HG03175 (cell line): ENCODE measurements around the gene CELF5.

Source experiments
- ATAC-seq: cut with Tn5 transposase; IDR thresholded peaks from one replicate; pipeline ENCODE4 v1.9.1; 2021; ENCODE audit warnings: mild to moderate bottlenecking, moderate library complexity; ENCODE audit not compliant: unreplicated experiment

The CELF5 gene

DNA sequence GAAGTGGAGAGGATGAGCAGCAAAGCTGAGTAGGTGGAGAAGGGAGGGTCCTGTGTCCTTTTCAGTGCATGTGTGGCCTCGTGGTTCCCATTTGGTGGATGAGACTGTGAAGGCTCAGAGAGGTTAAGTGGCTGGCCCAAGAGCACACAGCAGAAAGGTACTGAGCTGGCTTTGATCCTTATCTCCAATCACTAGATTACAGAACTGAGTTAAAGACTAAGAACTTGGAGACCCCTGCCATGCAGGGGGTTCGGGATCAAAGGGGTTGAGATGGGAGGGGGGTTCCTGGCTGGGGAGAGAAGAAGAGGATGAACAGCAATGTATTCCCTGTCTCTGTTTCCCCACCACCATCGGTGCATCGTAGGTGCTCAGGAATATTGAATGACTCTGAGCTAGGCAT lies 11.8 kb downstream of the CELF5 start:
- no peak for ATAC-seq

DNA sequence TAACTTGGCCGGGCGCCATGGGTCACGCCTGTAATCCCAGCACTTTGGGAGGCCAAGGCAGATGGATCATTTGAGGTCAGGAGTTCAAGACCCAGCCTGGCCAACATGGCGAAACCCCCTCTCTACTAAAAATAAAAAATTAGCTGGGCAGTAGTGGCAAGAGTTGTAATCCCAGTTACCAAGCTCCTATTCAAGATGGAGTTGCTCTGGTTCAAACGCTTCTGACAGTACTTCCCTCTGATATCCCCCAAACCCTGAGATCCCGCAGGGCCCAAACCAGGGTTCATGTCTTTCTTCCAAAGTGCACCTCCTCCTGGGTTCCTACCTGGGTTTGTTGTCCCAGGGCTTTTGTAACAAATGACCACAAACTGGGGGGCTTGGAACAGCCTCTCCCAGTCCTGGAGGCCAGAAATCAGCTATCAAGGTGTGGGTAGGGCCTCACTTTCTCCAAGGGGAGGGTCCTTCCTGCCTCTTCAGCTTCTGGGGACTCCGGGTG lies 13.7 kb downstream of the CELF5 start:
- ATAC-seq = no peak

- ATAC-seq = no peak
Measured at GRCh38 chr19:3239367-3239766, 14.9 kb downstream of the CELF5 start.

DNA sequence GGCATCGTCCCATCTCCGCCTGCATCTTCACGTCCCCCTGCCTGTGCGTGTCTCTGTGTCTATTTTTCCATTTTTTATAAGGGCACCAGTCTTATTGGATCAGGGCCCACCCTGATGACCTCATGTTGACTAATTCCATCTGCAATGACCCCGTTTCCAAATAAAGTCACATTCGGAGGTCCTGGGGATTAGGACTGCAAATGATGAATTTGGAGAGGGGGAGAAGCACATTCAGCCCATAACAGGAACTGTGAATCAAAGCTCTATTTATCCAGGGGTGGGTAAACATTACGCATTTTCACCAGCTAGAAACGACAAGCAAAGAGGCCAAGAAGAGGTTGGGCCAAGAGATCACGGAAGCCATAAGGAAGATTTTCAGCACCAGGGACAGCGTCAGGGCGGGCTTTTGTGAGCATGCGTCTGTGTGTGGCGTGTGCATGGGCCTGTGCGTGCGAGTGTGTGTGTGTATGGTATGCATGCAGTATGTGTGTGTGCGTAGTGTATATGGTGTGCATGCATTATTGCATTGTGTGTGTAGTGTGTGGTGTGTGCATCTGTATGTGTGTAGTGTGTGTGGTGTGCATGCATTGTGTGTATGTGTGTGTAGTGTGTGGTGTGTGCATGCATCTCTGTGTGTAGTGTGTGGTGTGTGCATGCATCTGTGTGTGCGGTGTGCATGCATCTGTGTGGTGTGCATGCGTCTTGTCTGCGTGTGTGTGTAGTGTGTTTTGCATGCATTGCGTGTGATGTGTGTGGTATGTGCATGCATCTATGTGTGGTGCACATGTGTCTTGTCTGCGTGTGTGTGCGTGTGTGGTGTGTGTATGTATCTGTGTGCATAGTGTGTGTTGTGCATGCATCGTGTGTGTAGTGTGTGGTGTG lies 19.6 kb downstream of the CELF5 start:
- no peak for ATAC-seq

- ATAC-seq = no peak
Measured at GRCh38 chr19:3245050-3245449, 20.6 kb downstream of the CELF5 start.

GRCh38 chr19:3248728-3249326 lies 24.4 kb downstream of the CELF5 start:
- ATAC-seq = no peak

GRCh38 chr19:3249408-3249807 lies 24.9 kb downstream of the CELF5 start:
- no peak for ATAC-seq

GRCh38 chr19:3250675-3251074 lies 26.2 kb downstream of the CELF5 start:
- no peak for ATAC-seq

DNA sequence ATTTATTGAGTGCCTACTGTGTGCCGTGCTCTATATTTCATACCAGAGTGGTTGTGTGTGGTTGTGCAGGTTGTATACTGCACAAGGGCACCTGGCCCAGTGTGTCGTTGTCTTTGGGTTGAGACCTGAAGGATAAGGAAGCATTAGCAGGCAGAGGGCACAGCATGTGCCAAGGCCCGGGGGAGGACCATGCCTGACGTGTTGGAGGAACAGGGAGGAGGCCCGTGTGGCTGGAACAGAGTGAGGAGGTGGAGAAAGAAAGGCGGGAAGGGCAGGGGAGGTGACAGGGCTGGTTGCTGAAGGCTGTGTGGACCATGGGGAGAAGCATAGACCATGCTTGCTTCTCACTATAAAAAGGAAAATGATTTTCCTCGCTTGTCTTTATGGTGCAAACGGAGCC lies 26.8 kb downstream of the CELF5 start:
- no peak for ATAC-seq

DNA sequence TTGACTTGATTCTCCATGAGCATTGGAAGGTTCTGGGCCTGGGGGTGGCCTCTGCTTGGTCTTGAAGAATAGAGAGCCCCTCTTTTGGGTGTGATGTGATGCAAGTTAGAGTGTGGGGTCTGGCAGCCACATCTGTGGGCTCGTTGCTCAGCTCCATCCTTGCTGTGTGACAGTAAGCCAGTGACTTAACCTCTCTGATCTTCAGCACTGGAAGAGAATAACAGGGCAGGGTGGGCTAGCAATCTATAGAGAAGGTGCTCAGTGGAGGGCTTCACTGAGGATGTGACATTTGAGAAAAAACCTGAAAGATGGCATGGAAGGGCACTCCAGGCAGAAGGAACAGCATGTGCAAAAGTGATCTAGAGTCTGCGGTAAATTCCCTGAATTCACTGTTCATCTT lies 28.2 kb downstream of the CELF5 start:
- ATAC-seq = no peak

DNA sequence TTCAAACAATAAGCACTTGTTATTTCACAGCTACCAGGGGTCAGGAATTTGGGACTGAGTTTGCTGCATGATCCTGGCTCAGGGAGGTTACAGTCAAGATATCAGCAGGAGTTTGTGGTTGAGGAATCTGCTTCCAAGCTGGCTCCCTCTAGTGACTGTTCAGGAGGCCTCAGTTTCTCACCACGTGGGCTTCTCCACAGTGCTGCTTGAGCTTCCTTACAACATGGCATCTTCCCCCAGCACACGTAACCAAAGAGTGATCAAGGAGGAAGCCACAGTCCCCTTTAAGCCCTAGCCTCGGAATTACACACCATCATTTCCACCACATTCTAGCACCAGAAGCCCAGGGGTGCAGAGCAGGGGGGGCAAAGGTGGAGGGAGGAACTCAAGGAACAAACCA lies 28.8 kb downstream of the CELF5 start:
- no peak for ATAC-seq

DNA sequence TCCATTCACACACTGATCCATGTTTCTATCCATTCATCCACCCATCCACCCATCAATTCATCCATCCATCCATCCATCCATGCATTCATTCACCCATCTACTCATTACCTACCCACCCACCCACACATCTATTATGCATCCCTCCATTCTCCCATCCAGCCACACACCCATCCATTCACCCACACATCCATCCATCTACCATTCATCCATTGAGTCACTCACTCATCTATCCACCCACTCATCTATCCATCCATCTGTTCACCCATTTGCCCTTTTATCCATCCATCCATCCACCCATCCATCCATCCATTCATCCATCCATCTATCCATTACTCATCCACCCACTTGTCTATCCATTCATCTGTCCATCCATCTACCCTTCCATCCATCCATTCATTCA lies 30.1 kb downstream of the CELF5 start:
- no peak for ATAC-seq

GRCh38 chr19:3257071-3257470 lies 32.6 kb downstream of the CELF5 start:
- ATAC-seq = no peak

GRCh38 chr19:3262362-3262761 lies 37.9 kb downstream of the CELF5 start:
- ATAC-seq = no peak

GRCh38 chr19:3263866-3264265 lies 39.4 kb downstream of the CELF5 start:
- no peak for ATAC-seq

- no peak for ATAC-seq
Measured at GRCh38 chr19:3265432-3265831, 41.0 kb downstream of the CELF5 start.

GRCh38 chr19:3266092-3266693 lies 41.7 kb downstream of the CELF5 start:
- ATAC-seq = no peak

DNA sequence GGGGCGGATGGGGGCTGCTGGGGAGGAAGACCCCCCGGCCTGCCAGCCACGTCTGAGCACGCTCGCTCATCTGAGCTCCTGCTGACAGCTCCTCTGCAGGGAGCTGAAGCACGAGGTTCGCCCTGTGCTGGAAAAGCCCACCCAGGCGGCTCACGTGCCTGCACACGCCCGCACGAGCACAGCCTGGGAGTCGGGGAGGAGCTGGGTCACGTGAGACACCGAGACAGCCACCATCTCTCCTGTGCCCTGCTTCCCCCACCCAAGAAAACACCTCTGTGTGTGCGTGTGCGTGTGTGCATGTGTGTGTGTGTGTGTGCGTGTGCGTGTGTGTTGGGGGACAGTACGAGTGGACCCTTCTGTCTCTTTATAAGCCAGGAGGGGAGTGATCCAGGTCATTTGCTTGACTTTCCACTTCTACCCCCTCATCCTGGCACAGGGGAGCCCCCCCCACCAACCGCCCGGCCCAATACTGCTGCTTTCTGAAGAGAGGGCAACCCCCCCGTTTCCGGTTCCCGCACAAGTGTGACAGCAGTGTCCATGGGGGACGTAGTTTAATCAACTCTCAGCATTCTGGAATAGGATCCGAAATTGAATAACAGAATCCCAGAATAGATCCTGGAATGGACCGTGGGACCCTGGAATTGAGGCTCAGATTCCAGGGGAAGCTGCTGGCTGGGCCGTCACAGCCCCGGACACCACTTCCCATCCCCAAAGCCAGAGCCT lies 42.5 kb downstream of the CELF5 start:
- ATAC-seq = no peak

- no peak for ATAC-seq
Measured at GRCh38 chr19:3268326-3268725, 43.9 kb downstream of the CELF5 start.

DNA sequence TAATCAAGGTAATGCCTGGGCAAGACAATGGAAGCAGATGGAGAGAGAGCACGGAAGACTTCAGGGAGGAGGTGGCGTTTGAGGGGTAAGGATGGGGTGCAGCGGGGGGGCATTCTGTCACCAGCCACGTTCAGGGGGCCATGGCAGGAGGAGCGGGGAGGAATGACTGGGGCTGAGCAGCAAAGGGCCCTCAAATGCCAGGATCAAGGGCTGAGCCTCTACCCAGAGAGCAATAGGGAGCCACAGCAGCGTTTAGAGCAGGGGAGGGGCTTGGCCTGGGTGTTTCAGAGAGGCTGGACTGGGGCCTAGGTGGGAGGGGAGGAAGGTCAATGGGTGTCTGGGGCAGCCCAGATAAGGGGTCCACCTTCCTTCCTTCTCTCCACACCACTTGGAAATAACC lies 44.3 kb downstream of the CELF5 start:
- no peak for ATAC-seq

DNA sequence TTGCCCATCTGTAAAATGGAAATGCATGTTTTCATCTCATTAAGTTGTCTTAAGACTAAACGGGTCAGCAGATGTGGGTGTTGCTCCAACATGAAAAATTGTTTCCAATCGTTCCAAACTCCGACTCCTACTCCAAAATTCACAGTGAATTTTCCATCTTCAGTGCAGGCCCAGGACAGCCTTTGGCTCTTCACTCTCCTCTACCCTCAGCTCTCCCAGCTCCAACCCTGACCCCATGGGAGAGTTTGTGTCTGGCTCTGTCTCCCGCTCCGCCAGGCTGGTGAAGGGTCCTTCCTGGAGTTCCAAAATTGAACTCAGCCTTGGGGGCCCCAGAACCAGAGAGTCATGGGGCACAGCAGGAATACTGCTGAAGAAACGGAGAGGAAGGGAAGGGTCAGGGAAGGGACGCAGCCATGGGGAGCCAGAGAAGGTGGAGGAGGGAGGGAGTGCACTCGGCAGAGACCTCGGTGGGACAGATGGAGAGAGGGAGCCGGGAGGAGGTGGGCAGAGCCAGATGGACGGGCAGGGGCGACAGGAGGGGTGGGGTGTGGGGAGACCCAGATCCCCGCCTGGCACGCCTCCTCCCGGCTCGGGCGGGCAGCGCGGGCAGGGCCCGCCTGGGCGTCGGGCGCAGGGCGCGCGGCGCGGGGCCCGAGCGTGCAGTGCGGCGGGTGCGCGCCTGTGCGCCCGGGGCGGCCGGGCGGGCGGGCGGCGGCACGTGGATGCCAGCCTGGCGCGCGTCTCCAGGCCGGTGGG lies 45.6 kb downstream of the CELF5 start:
- no peak for ATAC-seq
